Fibroblast of skin of back (primary cell): ENCODE data around the gene TMEM237. TPM values are rescaled to one million over a fixed set of nuclear protein-coding genes. Genes with fewer than 3 reads are reported as not detected.
"Not testable (repeated sequence)": the region's sequence is repeated elsewhere in the genome, so short reads cannot be mapped to it uniquely, and the experiment has no call there.

ENCODE experiments used
- DNase-seq: peaks from one replicate; pipeline ENCODE4 v3.0.0-alpha.2; 2013
- polyA plus RNA-seq, 2 experiments: library from polyadenylated mRNA; unstranded; fragments of 120-200 nt; gene quantifications; one replicate each; pipeline ENCODE4 v1.2.1, GENCODE V29; 2013; ENCODE audit not compliant: insufficient read length in 2 of 2

Gene TMEM237, protein sequence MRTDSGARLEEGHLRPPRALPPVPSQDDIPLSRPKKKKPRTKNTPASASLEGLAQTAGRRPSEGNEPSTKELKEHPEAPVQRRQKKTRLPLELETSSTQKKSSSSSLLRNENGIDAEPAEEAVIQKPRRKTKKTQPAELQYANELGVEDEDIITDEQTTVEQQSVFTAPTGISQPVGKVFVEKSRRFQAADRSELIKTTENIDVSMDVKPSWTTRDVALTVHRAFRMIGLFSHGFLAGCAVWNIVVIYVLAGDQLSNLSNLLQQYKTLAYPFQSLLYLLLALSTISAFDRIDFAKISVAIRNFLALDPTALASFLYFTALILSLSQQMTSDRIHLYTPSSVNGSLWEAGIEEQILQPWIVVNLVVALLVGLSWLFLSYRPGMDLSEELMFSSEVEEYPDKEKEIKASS
- 43.3 TPM for polyA plus RNA-seq (2013, experiment 1 of 2; ENCODE audit: insufficient read length)
- 24.9 TPM for polyA plus RNA-seq (2013, experiment 2 of 2; ENCODE audit: insufficient read length)

DNA sequence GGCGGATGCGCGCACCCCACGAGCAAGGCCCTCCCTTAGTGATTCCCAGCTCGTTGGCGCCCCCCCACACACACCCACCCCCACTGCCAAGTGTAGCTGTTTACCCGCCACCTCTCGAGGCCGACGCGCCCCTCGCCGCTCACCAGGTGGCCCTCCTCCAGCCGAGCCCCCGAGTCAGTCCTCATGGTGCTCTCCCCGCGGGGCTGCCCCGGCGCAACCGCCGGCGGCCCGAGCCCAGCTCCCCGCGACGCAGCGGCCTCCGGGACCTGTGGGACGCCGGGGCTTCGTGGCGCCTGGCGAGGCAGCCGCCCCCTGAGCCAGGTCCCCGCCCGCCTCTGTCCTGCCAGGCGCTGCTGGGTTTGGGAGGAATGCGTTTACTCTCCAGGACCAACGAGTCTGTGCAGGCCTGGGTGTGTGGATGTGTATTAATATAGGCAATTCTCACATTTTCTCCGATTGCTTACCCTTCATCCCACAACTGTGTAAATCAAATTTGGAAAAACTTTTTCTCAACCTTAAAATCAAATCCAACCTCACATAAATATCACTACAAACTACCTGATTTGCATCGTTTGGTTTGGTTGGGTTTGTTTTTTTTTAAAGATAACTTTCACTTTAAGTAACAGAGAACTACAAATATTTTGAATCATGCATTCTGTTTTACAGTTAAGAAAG lies at the start of gene TMEM237:
Gene TMEM237, minus strand, starts transcription at position 288 of the 675 bp plus-strand sequence. Its CDS starts 103 bp downstream, at position 185.
- peak; percentile 54 for DNase-seq

DNA sequence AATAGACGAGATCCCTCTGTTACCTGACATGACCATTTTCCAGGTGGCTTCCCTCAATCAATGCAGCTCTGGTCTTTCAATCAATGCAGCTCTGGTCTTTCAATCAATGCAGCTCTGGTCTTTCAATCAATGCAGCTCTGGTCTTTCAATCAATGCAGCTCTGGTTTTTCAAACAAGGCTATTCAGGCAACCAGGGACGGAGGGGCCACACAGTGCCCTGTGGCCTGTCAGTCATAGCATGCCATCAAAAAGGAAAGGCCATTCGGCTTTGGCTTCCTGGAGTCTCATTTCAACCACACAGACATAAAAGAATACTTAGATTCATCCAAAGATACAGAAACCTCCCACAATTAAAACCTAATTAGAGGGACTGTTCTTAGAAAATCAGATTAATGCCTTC lies 41.9 kb upstream of the TMEM237 start:
- no peak for DNase-seq

DNA sequence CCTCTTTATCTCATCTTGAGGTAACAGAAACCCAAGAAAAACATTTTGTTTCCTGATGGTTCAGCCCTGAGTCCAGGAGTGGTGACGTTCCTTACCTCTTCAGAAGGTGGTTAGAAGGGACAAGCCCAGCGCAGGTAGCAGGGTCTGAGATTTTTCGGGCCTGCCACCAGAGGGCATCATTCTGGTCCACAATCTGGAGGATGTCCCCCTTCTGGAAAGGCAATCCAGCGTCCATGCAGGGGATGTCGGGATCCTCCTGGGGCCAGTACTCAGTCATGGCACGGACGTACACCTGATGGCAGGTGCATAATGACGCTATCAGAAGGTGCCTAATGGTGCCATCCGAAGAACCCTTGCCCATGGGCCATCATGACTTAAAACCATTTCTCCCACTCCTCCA lies 37.4 kb upstream of the TMEM237 start:
- DNase-seq: no peak

GRCh38 chr2:201678401-201678800 lies 35.1 kb upstream of the TMEM237 start:
- DNase-seq: no peak

DNA sequence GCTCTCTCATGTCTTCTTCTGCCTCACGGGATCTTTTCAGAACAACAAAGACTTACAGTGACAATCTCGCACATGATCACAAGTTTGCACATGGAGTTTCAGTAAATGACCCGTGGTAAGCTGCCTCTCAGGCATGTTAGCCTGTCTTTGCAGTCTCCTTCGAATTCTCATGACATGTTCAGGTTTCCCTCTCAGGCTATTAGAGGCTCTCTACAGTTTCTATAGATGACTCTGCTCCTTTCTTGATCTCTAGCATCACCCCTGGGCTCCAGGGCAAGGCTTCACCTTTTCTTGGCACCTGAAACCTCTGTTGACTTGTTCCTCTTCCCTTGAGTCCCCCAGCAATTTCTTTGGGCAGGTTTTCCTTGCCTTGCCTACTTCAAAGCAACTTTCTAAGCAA lies 32.2 kb upstream of the TMEM237 start:
- no peak for DNase-seq

DNA sequence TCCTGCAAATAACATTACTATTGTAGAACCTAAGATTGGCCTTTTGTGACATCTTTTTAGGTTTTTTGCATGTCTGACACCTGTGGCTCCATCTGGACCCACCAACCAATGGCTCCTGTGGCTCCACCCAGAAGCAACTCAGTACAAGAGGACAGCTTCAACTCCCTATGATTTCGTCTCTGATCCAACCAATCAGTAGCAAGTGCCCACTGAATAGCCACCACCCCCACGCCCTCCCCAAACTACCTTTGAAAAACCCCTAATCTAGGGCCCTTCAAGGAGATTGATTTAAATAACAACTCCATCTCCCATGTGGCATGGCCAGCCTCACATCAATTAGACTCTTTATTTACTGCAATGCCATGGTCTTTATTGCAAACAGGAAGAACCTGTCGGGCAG lies 31.5 kb upstream of the TMEM237 start:
- DNase-seq: no peak

GRCh38 chr2:201674298-201674697 lies 31.0 kb upstream of the TMEM237 start:
- no peak for DNase-seq

DNA sequence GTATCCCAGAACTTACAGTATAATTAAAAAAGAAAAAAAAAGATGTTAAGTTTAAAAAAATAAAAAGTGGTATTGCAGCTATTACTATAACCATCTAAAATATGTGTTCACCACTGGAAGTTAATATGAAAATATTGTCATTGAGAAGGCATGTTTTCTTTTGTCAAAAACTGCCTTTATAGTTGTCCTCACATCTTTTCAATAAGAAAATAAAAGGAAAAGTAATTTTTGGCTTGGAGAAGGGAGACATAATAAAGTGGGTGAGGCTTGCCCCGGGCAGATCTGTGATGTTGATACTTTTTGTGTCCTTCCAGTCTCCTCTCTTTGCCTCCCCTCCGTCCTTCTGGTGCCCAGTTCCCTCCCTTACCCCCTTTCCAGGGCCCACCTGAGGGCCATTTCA lies 30.2 kb upstream of the TMEM237 start:
- DNase-seq: peak; percentile 77

DNA sequence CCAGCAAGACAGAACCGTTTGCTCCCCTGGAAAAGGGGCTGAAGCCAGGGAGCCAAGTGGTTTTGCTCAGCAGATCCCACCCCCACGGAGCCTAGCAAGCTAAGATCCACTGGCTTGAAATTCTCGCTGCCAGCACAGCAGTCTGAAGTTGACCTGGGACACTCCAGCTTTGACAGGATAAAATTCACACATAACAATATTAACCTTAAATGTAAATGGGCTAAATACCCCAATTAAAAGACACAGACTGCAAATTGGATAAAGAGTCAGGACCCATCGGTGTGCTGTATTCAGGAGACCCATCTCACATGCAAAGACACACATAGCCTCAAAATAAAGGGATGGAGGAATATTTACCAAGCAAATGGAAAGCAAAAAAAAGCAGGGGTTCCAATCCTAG lies 27.9 kb upstream of the TMEM237 start:
- not testable (repeated sequence) for DNase-seq

DNA sequence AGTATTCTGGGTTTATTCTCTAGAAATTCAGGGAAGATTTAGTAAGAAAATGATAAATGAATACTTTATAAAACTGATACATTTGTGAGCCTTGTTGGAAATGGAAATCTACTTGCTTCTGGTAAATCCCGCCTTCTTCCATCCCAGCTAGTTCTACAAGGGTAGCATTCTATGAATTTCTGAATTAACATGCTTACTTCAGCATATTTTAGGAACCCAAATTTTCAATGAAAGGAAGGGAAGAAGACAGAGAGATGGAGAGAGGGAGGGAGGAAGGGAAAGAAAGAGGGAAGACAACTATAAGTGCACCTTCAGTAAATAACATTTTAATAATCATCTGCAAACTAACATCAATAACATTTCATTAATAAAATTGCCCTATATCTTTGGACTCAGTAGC lies 26.6 kb upstream of the TMEM237 start:
- DNase-seq: no peak

- DNase-seq: no peak
These were observed 25.2 kb upstream of the TMEM237 start for GRCh38 chr2:201668402-201668910.

GRCh38 chr2:201664334-201664733 lies 21.0 kb upstream of the TMEM237 start:
- no peak for DNase-seq

- no peak for DNase-seq
These were observed 18.1 kb upstream of the TMEM237 start for GRCh38 chr2:201661366-201661765.

DNA sequence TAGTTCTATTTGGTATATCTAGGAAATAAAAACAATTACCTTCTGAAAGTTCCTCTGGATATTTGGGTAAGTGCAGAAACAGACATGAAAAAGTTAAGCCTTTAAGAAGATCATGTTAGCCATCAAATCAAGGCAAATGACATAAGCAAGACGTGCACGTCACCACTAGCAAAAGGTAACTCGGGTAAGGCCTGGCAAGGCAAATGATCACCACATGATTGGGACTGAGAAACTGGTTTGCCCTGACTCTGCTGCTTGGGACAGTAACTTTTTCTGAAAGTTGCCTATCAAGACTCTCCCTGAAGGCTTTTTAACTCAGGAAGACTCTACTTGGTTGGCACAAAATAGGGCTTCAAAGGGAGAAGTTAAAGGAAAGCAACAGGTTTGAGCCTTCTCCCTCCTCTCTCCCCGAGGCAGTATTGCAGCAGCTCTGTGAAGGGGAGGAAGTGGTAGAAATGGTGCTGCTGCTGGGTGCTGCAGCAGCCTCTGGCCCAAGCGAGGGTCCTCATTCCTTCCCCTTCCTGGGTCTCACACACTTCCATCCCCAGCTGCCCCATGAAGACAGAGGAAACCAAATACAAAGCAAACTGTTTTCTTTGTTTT lies 17.1 kb upstream of the TMEM237 start:
- no peak for DNase-seq

- no peak for DNase-seq
These were observed 13.4 kb upstream of the TMEM237 start for GRCh38 chr2:201656740-201657139.

DNA sequence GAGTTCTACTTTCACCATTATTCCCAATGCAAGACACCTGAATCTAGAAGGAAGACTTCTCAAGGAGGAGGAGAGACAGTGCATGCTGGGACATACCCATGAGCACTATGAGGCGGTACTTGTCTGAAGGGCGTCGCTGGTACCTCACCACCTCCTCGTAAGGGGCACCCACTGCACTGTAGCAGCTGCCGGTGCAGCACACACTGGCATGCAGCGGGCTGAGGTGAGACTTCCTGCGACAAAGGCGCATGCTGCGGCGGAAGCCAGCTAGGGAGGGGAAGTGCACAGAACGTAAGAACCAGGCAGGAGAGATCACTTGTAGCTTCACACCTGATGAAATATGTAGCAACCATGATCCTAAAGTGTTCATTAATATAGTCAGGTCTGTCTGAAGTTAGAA lies 12.8 kb upstream of the TMEM237 start:
- no peak for DNase-seq

GRCh38 chr2:201654616-201655384 lies 11.5 kb upstream of the TMEM237 start:
- DNase-seq: peak; percentile 95

- no peak for DNase-seq
These were observed 9.9 kb upstream of the TMEM237 start for GRCh38 chr2:201653221-201653620.

- DNase-seq: no peak
These were observed 6.1 kb upstream of the TMEM237 start for GRCh38 chr2:201649442-201649841.

DNA sequence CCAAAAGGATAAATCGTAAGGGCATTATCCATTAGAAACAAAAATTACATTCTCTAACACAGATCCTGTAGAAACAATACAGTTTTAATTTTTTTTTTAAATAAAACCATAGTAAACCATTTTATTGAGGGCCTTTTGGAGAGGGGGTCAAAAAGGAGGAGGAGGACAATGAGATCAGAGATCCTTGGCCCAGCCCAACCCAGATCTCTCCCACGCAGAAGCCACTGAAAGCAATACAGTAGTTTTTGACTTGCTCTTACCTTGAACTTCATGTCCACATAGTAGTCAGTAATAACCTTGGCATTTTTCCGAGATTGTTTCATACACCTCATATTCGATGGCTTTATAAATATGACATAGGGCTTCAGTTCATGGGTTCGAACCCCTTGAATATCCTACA lies 4.1 kb upstream of the TMEM237 start:
- DNase-seq: no peak

GRCh38 chr2:201644001-201644400 lies 698 bp upstream of the TMEM237 start:
- peak; percentile 47 for DNase-seq

DNA sequence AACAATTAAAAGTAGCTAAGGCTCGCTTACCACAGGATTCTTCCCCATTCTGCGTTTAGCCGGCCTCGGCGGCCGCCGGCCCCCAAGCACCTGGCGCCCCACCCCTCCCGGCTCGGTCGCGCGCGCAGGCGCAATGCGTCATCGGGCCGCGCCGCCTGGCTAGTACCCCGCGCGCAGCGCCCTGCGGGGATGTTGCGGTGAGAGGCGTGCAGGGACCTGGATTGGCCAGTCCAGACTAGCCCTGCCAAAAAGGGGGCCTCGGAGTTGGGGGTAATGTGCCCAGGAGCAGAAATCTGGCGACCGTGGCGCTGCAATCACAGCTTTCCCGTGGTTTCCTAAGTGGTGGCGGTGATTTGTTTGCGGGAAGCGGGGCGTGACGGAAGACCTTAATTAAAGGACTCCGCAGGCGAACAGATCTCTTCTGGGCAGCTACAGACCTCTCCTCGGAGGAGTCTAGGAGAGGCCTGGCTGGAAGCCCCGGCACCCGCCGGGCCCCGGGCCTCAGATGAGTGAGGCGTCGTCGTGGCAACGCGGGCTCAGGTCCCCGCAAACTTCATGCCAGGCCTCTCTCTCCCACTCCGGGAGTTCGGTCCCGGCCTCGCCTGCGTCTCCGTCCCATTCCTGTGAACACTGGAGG lies 606 bp downstream of the TMEM237 start:
- peak; percentile 81 for DNase-seq
